ENCODE data around the gene FBXO41. TPM values are rescaled to one million over a fixed set of nuclear protein-coding genes. Genes with fewer than 3 reads are reported as not detected.
A peak's percentile ranks its signal among the peaks of the same experiment; 100 is the strongest.

The FBXO41 gene
- total and polyA plus RNA-seq, 10 of the 15 experiments (the other 5 are each of a cell fraction or from before 2014, with no cell fraction given), result 1.9 to 38.9 (median 11.3) TPM

GRCh38 chr2:73228631-73229030 lies 55.6 kb downstream of the FBXO41 start:
- FAIRE-seq (no peak), DNase-seq (ENCODE audit: low read depth, low spot score) (no peak), ATAC-seq (no peak)
- H3K9me3 ChIP-seq (replicated peaks; ENCODE audit: control insufficient read depth, insufficient read depth, low read length), result no peaks in the 10 kb centered on the region
- ChIA-PET CTCF (interaction anchor here (0.7 to 3.9 kb wide), 3 partner anchors 14 to 23 kb away, joined by 3 to 27 read pairs (median 3); partner anchors contain the start of gene SMYD5), POLR2A (no interaction called here), SMC1A (ENCODE audit: uncharacterized antibody, unreplicated experiment) (no interaction called here), RAD21 (ENCODE audit: unreplicated experiment) (no interaction called here)
- no peak overlapping the region for H3K4me2 ChIP-seq (ENCODE audit: control insufficient read depth, insufficient read depth)
- WGBS (ENCODE audit: insufficient coverage, insufficient replicate concordance, low lambda C conversion rate, missing lambda C conversion rate), result 91% methylated on average over 14 of the region's 14 CpGs
- intact Hi-C loops (cut with micrococcal nuclease; ENCODE audit: unreplicated experiment) (no loop called here), in situ Hi-C loops (cut with MboI) (no loop called here)
- TF ChIP-seq RAD21 (IDR thresholded peaks at IDR 0.05; ENCODE audit: insufficient read depth, low read depth, low read length), result no peak
- TF ChIP-seq KLF5 (IDR thresholded peaks at IDR 0.05; ENCODE audit: partially characterized antibody), result no peak
- TF ChIP-seq BMI1 (IDR thresholded peaks at IDR 0.05; ENCODE audit: borderline replicate concordance), result no peak
- TF ChIP-seq POLR2A (IDR thresholded peaks at IDR 0.05; ENCODE audit: low read depth, low read length), result peak; percentile 17; the same call in 1 of the 2 replicates
- TF ChIP-seq, protein P1, sequence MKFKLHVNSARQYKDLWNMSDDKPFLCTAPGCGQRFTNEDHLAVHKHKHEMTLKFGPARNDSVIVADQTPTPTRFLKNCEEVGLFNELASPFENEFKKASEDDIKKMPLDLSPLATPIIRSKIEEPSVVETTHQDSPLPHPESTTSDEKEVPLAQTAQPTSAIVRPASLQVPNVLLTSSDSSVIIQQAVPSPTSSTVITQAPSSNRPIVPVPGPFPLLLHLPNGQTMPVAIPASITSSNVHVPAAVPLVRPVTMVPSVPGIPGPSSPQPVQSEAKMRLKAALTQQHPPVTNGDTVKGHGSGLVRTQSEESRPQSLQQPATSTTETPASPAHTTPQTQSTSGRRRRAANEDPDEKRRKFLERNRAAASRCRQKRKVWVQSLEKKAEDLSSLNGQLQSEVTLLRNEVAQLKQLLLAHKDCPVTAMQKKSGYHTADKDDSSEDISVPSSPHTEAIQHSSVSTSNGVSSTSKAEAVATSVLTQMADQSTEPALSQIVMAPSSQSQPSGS (IDR thresholded peaks at IDR 0.05; ENCODE audit: low read length), result no peak
- no peak for TF ChIP-seq RCOR1 (conservative IDR thresholded peaks at IDR 0.05; ENCODE audit: low read depth, low read length)
- TF ChIP-seq, protein P2, sequence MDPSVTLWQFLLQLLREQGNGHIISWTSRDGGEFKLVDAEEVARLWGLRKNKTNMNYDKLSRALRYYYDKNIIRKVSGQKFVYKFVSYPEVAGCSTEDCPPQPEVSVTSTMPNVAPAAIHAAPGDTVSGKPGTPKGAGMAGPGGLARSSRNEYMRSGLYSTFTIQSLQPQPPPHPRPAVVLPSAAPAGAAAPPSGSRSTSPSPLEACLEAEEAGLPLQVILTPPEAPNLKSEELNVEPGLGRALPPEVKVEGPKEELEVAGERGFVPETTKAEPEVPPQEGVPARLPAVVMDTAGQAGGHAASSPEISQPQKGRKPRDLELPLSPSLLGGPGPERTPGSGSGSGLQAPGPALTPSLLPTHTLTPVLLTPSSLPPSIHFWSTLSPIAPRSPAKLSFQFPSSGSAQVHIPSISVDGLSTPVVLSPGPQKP (IDR thresholded peaks at IDR 0.05; ENCODE audit: low read depth, low read length), result no peak
- no peak overlapping the region for H2AFZ ChIP-seq (ENCODE audit: control insufficient read depth, low read depth, low read length)
- no peak overlapping the region for H3K9ac ChIP-seq (ENCODE audit: control insufficient read depth, insufficient read depth, low read length)
- no peak overlapping the region for H3K4me3 ChIP-seq
- peaks cover 4% of the 10 kb centered on the region for H3K4me1 ChIP-seq (ENCODE audit: control insufficient read depth, insufficient read depth, low read length)
- no peaks in the 10 kb centered on the region for H3K27me3 ChIP-seq (replicated peaks in 1 of 2; ENCODE audit: control insufficient read depth in 2 of 2, insufficient read depth in 2 of 2, low read length in 1 of 2)
- no peaks in the 10 kb centered on the region; the same call in 1 of the 2 replicates for H3K79me2 ChIP-seq (ENCODE audit: control insufficient read depth, insufficient read depth, low read length)
- no peak overlapping the region for H3K27ac ChIP-seq (ENCODE audit: control insufficient read depth, insufficient read depth)
- BruUV-seq (replicated peaks), result no TSS peak
- H4K20me1 ChIP-seq (ENCODE audit: control insufficient read depth, insufficient read depth), result no peaks in the 10 kb centered on the region
- peaks cover 0 to 4% of the 10 kb centered on the region in 2 experiments; a peak in 2 of 4 replicates for H3K36me3 ChIP-seq (ENCODE audit: control insufficient read depth in 2 of 2, insufficient read depth in 2 of 2, low read length in 1 of 2)

Measured in GM12878 (cell line).